H1 (cell line): ENCODE results near the gene CDC73.

Experiments used
- EZH2 ChIP-seq: fragments of 200-600 bp; sonication (generic); IDR thresholded peaks from 2 replicates; pipeline ENCODE4 v1.7.1; 2012; ENCODE audit warnings: low read depth, mild to moderate bottlenecking, moderate library complexity, low read length, inconsistent platforms; ENCODE audit not compliant: severe bottlenecking
- GABPA ChIP-seq: IDR thresholded peaks from 2 replicates; pipeline ENCODE4 v1.6.1; 2011; ENCODE audit warnings: mild to moderate bottlenecking, low read length, moderate library complexity, borderline replicate concordance; ENCODE audit not compliant: insufficient read depth
- POLR2A ChIP-seq, 2 experiments: IDR thresholded peaks; 1 replicate in 1 of 2; 2 replicates in 1 of 2; pipeline ENCODE4 v1.6.1; 2011; ENCODE audit warnings: low read depth in 2 of 2, low read length in 2 of 2, mild to moderate bottlenecking in 2 of 2; ENCODE audit errors: control extremely low read depth in 1 of 2
- POLR2AphosphoS5 ChIP-seq: IDR thresholded peaks from 2 replicates; pipeline ENCODE4 v1.6.1; 2011; ENCODE audit warnings: low read depth, low read length
- RFX5 ChIP-seq: IDR thresholded peaks from 2 replicates; pipeline ENCODE4 v1.6.1; 2011; ENCODE audit warnings: low read depth, low read length, improper control_type of control experiment, borderline replicate concordance
- SUZ12 ChIP-seq: fragments of 200-600 bp; sonication (generic); IDR thresholded peaks from 2 replicates; pipeline ENCODE4 v1.6.1; 2012; ENCODE audit warnings: mild to moderate bottlenecking, inconsistent platforms, low read length, moderate library complexity, mixed read lengths
- TF ChIP-seq, protein P1 (sequence below), 3 experiments: IDR thresholded peaks; 1 replicate in 2 of 3; 2 replicates in 1 of 3; pipeline versions ENCODE4 v1.5.1 to v1.6.1; 2011; ENCODE audit warnings: low read length in 3 of 3, mild to moderate bottlenecking in 3 of 3, inconsistent platforms in 2 of 3, low read depth in 1 of 3, moderate library complexity in 1 of 3; ENCODE audit not compliant: insufficient read depth in 1 of 3; ENCODE audit errors: control extremely low read depth in 1 of 3
- TF ChIP-seq, protein P2 (sequence below): IDR thresholded peaks from 2 replicates; pipeline ENCODE4 v1.6.1; 2012; ENCODE audit warnings: inconsistent platforms

DNA sequence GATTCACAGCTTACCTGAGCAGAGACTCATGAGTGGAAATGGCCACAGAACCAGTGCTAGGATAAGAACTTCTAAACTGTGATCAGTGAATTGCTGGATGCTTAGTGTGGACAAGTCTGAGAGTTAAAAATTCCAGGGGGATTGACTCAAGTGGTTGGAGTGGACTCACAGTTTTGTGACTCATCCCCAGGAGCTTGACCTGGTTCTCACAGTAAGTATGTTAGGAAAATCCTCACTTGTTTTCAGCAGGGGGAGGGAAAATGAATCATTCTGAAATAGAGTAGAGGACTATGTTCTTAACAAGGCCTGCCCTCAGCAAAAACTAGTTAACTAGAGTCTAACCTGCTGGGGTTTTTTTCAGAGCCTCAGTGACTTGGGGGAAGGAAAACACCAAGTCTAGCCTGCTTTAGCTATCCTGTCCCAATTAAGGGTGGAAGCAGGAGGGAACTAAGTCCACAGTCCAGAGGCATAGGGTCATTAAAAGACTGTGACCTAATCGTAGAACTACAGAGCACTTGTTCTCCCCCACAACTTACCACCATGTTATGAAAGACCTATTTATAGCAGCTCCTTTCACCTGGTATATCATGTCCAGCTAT lies 6.1 kb upstream of the CDC73 start:
- TF ChIP-seq POLR2AphosphoS5 (no peak), EZH2 (no peak), RFX5 (no peak), GABPA (no peak), SUZ12 (no peak), POLR2A (IDR thresholded peaks at IDR 0.05; ENCODE audit: control extremely low read depth in 1 of 2, low read depth in 2 of 2, low read length in 2 of 2) (no peak)
- TF ChIP-seq, protein P1, sequence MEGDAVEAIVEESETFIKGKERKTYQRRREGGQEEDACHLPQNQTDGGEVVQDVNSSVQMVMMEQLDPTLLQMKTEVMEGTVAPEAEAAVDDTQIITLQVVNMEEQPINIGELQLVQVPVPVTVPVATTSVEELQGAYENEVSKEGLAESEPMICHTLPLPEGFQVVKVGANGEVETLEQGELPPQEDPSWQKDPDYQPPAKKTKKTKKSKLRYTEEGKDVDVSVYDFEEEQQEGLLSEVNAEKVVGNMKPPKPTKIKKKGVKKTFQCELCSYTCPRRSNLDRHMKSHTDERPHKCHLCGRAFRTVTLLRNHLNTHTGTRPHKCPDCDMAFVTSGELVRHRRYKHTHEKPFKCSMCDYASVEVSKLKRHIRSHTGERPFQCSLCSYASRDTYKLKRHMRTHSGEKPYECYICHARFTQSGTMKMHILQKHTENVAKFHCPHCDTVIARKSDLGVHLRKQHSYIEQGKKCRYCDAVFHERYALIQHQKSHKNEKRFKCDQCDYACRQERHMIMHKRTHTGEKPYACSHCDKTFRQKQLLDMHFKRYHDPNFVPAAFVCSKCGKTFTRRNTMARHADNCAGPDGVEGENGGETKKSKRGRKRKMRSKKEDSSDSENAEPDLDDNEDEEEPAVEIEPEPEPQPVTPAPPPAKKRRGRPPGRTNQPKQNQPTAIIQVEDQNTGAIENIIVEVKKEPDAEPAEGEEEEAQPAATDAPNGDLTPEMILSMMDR (IDR thresholded peaks at IDR 0.05; ENCODE audit: control extremely low read depth in 1 of 3, insufficient read depth in 1 of 3, low read depth in 1 of 3, low read length in 3 of 3) = no peak
- TF ChIP-seq, protein P2, sequence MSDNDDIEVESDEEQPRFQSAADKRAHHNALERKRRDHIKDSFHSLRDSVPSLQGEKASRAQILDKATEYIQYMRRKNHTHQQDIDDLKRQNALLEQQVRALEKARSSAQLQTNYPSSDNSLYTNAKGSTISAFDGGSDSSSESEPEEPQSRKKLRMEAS = no peak
